ENCODE data around the gene VCP. TPM values are rescaled to one million over a fixed set of nuclear protein-coding genes. Genes with fewer than 3 reads are reported as not detected.

Gene VCP
- total RNA-seq, 1 experiment from 2014 or later, result 170 TPM

- TF ChIP-seq ZBTB33 (IDR thresholded peaks at IDR 0.05; ENCODE audit: extremely low read depth, insufficient replicate concordance, low read length), result no peak
- TF ChIP-seq ZFX (IDR thresholded peaks at IDR 0.05), result no peak
- no peak for TF ChIP-seq CTCF (IDR thresholded peaks at IDR 0.05 in 2 of 3, conservative IDR thresholded peaks at IDR 0.05 in 1 of 3; ENCODE audit: borderline replicate concordance in 1 of 3, insufficient read depth in 1 of 3, low read depth in 2 of 3, low read length in 2 of 3)
- TF ChIP-seq SRF (IDR thresholded peaks at IDR 0.05; ENCODE audit: low read depth), result no peak
- no peak for TF ChIP-seq SP1 (IDR thresholded peaks at IDR 0.05; ENCODE audit: low read depth)
- TF ChIP-seq ELF1 (IDR thresholded peaks at IDR 0.05; ENCODE audit: borderline replicate concordance, low read depth), result no peak
- no peak for TF ChIP-seq MAX (IDR thresholded peaks at IDR 0.05)
- no peak for TF ChIP-seq EZH2phosphoT487 (IDR thresholded peaks at IDR 0.05; ENCODE audit: borderline replicate concordance)
- TF ChIP-seq EZH2 (IDR thresholded peaks at IDR 0.05), result no peak
These were observed 40.0 kb upstream of the VCP start (continued) for GRCh38 chr9:35112257-35113020.
